ENCODE data around the gene TRIM38.

The TRIM38 gene

GRCh38 chr6:26033085-26033940 lies 70.7 kb downstream of the TRIM38 start (continued):
- TF ChIP-seq ZNF692 (tag by site-specific recombination; IDR thresholded peaks at IDR 0.05) (0 out of 2 replicates have a peak, but pooled peaks have one; percentile 25), ZNF670 (tag by site-specific recombination; IDR thresholded peaks at IDR 0.05; ENCODE audit: low read depth) (no peak), ZNF639 (tag by site-specific recombination; IDR thresholded peaks at IDR 0.05) (no peak), FEZF1 (tag by site-specific recombination; IDR thresholded peaks at IDR 0.05) (peak; percentile 45; the same call in 1 of the 2 replicates), SCRT1 (tag by site-specific recombination; IDR thresholded peaks at IDR 0.05; ENCODE audit: borderline replicate concordance) (no peak), ZNF394 (tag by site-specific recombination; IDR thresholded peaks at IDR 0.05; ENCODE audit: borderline replicate concordance) (peak; percentile 45; the same call in 1 of the 2 replicates), ZBTB44 (tag by site-specific recombination; IDR thresholded peaks at IDR 0.05) (no peak; the same call in 1 of the 2 replicates), ZNF585B (tag by site-specific recombination; IDR thresholded peaks at IDR 0.05) (no peak), ZNF555 (tag by site-specific recombination; conservative IDR thresholded peaks at IDR 0.05) (no peak), PRDM6 (tag by site-specific recombination; IDR thresholded peaks at IDR 0.05) (peak; percentile 19; the same call in 1 of the 2 replicates), ZNF629 (tag by site-specific recombination; IDR thresholded peaks at IDR 0.05) (no peak), ZNF549 (tag by site-specific recombination; IDR thresholded peaks at IDR 0.05) (no peak)

GRCh38 chr6:26033941-26034354 lies 71.3 kb downstream of the TRIM38 start:
- no peaks in the 10 kb centered on the region for H3K36me3 ChIP-seq (ENCODE audit: control insufficient read depth in 2 of 2, insufficient read depth in 1 of 2, low read length in 2 of 2)
- no peak overlapping the region for H3K27ac ChIP-seq (ENCODE audit: extremely low read depth, low read depth, low read length)
- peaks cover 10% of the 10 kb centered on the region for H3K4me1 ChIP-seq (ENCODE audit: control insufficient read depth, insufficient read depth, low read length)
- POLR2A ChIA-PET: interaction anchor here (1.5 to 6.0 kb wide), 5 partner anchors 9 to 124 kb away, joined by 3 to 336 read pairs (median 71); a partner anchor contains a TSS
- no peaks in the 10 kb centered on the region for H3K9me3 ChIP-seq (ENCODE audit: control insufficient read depth, insufficient read depth, low read depth, low read length)
- H3K4me3 ChIP-seq (ENCODE audit: low read depth, low read length): peak overlapping the region; percentile 57
- CTCF ChIA-PET: interaction anchor here (0.6 kb wide), 1 partner anchor 20 kb away, joined by 3 read pairs; no protein-coding TSS in a partner anchor
- TF ChIP-seq ZNF362 (tag by site-specific recombination; IDR thresholded peaks at IDR 0.05) (no peak), ZFP69B (tag by site-specific recombination; IDR thresholded peaks at IDR 0.05) (0 out of 2 replicates have a peak, but pooled peaks have one; percentile 29), KLF9 (tag by site-specific recombination; IDR thresholded peaks at IDR 0.05; ENCODE audit: low read depth) (no peak), ZFHX2 (tag by site-specific recombination; conservative IDR thresholded peaks at IDR 0.05) (peak; percentile 73), ZBTB26 (tag by site-specific recombination; optimal IDR thresholded peaks at IDR 0.05) (no peak), ZNF518A (tag by site-specific recombination; conservative IDR thresholded peaks at IDR 0.05; ENCODE audit: low read depth) (no peak), ZNF335 (tag by site-specific recombination; conservative IDR thresholded peaks at IDR 0.05) (peak; percentile 14), EGR2 (tag by site-specific recombination; IDR thresholded peaks at IDR 0.05; ENCODE audit: low read depth) (peak; percentile 76)
